Karpas-422 (cell line): ENCODE results near the gene CDH15. TPM values are rescaled to one million over a fixed set of nuclear protein-coding genes. Genes with fewer than 3 reads are reported as not detected.

Source experiments
- DNase-seq: peaks from one replicate; pipeline ENCODE4 v3.0.0-alpha.2; 2015
- H2AFZ ChIP-seq: fragments of 200-600 bp; sonication (generic); 2 replicates; pipeline ENCODE4 v1.6.1; 2014; ENCODE audit warnings: antibody characterized with exemption, low read length, mixed read lengths
- H3K27ac ChIP-seq: fragments of 200-600 bp; sonication (generic); 2 replicates; pipeline ENCODE4 v1.5.1; 2014; ENCODE audit warnings: mild to moderate bottlenecking, low read length, moderate library complexity
- H3K27me3 ChIP-seq: fragments of 200-600 bp; sonication (generic); 2 replicates; pipeline ENCODE4 v1.6.1; 2014; ENCODE audit warnings: low read length, mixed read lengths
- H3K36me3 ChIP-seq: fragments of 200-600 bp; sonication (generic); 2 replicates; pipeline ENCODE4 v1.6.1; 2014; ENCODE audit warnings: low read length, mixed read lengths; ENCODE audit not compliant: insufficient read depth
- H3K4me1 ChIP-seq: fragments of 200-600 bp; sonication (generic); 2 replicates; pipeline ENCODE4 v1.6.1; 2014; ENCODE audit warnings: mild to moderate bottlenecking, low read length, mixed read lengths
- H3K4me2 ChIP-seq: fragments of 200-600 bp; sonication (generic); 2 replicates; pipeline ENCODE4 v1.6.1; 2014; ENCODE audit warnings: low read length, low read depth, mild to moderate bottlenecking; ENCODE audit not compliant: poor library complexity, severe bottlenecking
- H3K4me3 ChIP-seq: fragments of 200-600 bp; sonication (generic); 2 replicates; pipeline ENCODE4 v1.5.1; 2014; ENCODE audit warnings: mild to moderate bottlenecking, antibody characterized with exemption, low read length, mixed read lengths
- H3K79me2 ChIP-seq: fragments of 200-600 bp; sonication (generic); 2 replicates; pipeline ENCODE4 v1.6.1; 2014; ENCODE audit warnings: mild to moderate bottlenecking, low read length, mixed read lengths
- H3K9ac ChIP-seq: fragments of 200-600 bp; sonication (generic); 2 replicates; pipeline ENCODE4 v1.6.0; 2014; ENCODE audit warnings: low read length
- H3K9me2 ChIP-seq: fragments of 200-600 bp; sonication (generic), shearing (Covaris generic); replicated peaks from 2 replicates; pipeline ENCODE4 v1.6.0; 2014; ENCODE audit warnings: mild to moderate bottlenecking, low read length, moderate library complexity; ENCODE audit not compliant: insufficient read depth
- H3K9me3 ChIP-seq: fragments of 300-700, 200-600 bp; sonication (generic); 2 replicates; pipeline ENCODE4 v1.6.1; 2014; ENCODE audit warnings: low read length, mixed read lengths
- H4K20me1 ChIP-seq: fragments of 200-600 bp; sonication (generic); 2 replicates; pipeline ENCODE4 v1.6.1; 2014; ENCODE audit warnings: mild to moderate bottlenecking, antibody characterized with exemption, low read length, low read depth; ENCODE audit not compliant: insufficient read depth
- total RNA-seq: library from RNA; depleted of rRNA; stranded (reverse); fragments of >200 nt; shearing (Covaris generic); gene quantifications from 2 replicates; pipeline ENCODE4 v1.2.3, GENCODE V29; 2014; ENCODE audit warnings: low replicate concordance

CDH15 gene
- total RNA-seq, 1 experiment from 2014 or later, result not detected

- DNase-seq, result no peak
- H3K4me1 ChIP-seq, result no peaks in the 10 kb centered on the region
- H2AFZ ChIP-seq, result no peak overlapping the region
- no peak overlapping the region for H3K27ac ChIP-seq
- no peak overlapping the region for H3K9ac ChIP-seq
- H3K27me3 ChIP-seq, result no peaks in the 10 kb centered on the region
- no peak overlapping the region for H3K4me3 ChIP-seq
- H3K9me3 ChIP-seq, result no peaks in the 10 kb centered on the region
- H3K4me2 ChIP-seq, result no peak overlapping the region
- H3K9me2 ChIP-seq, result no peaks in the 10 kb centered on the region
- H3K36me3 ChIP-seq, result no peaks in the 10 kb centered on the region
- H4K20me1 ChIP-seq, result no peaks in the 10 kb centered on the region
- no peaks in the 10 kb centered on the region for H3K79me2 ChIP-seq
These were observed 24.1 kb downstream of the CDH15 start for GRCh38 chr16:89195521-89196171.

GRCh38 chr16:89197033-89197632 is 25.6 kb downstream of the CDH15 start:
- Histone ChIP-seq H3K27ac (no peak overlapping the region), H3K36me3 (no peaks in the 10 kb centered on the region), H4K20me1 (no peaks in the 10 kb centered on the region), H3K4me1 (no peaks in the 10 kb centered on the region), H3K9me2 (no peaks in the 10 kb centered on the region), H3K27me3 (no peaks in the 10 kb centered on the region), H3K9me3 (no peaks in the 10 kb centered on the region), H3K79me2 (no peaks in the 10 kb centered on the region), H3K4me2 (no peak overlapping the region), H3K9ac (no peak overlapping the region), H3K4me3 (no peak overlapping the region), H2AFZ (no peak overlapping the region)
- DNase-seq, result no peak

- DNase-seq, result no peak
- Histone ChIP-seq H3K4me1 (no peaks in the 10 kb centered on the region), H2AFZ (no peak overlapping the region), H3K9me3 (no peaks in the 10 kb centered on the region), H3K4me3 (no peak overlapping the region), H3K36me3 (no peaks in the 10 kb centered on the region), H3K4me2 (no peak overlapping the region), H3K27ac (no peak overlapping the region), H3K9me2 (no peaks in the 10 kb centered on the region), H3K9ac (no peak overlapping the region), H4K20me1 (no peaks in the 10 kb centered on the region), H3K79me2 (no peaks in the 10 kb centered on the region), H3K27me3 (no peaks in the 10 kb centered on the region)
These were observed 26.3 kb downstream of the CDH15 start for GRCh38 chr16:89197633-89198416.

GRCh38 chr16:89198417-89199240 is 27.1 kb downstream of the CDH15 start:
- Histone ChIP-seq H3K9me2 (no peaks in the 10 kb centered on the region), H3K27ac (no peak overlapping the region), H4K20me1 (no peaks in the 10 kb centered on the region), H3K4me1 (no peaks in the 10 kb centered on the region), H3K4me2 (no peak overlapping the region), H2AFZ (no peak overlapping the region), H3K79me2 (no peaks in the 10 kb centered on the region), H3K36me3 (no peaks in the 10 kb centered on the region), H3K27me3 (no peaks in the 10 kb centered on the region), H3K4me3 (no peak overlapping the region), H3K9ac (no peak overlapping the region), H3K9me3 (no peaks in the 10 kb centered on the region)
- DNase-seq, result peak; percentile 10

GRCh38 chr16:89199241-89200123 is 27.9 kb downstream of the CDH15 start:
- Histone ChIP-seq H3K9me3 (no peaks in the 10 kb centered on the region), H3K79me2 (no peaks in the 10 kb centered on the region), H3K4me3 (no peak overlapping the region), H3K27me3 (no peaks in the 10 kb centered on the region), H3K9me2 (no peaks in the 10 kb centered on the region), H3K36me3 (no peaks in the 10 kb centered on the region), H2AFZ (no peak overlapping the region), H4K20me1 (no peaks in the 10 kb centered on the region), H3K4me1 (no peaks in the 10 kb centered on the region), H3K27ac (no peak overlapping the region), H3K9ac (no peak overlapping the region), H3K4me2 (no peak overlapping the region)
- DNase-seq, result no peak

- no peaks in the 10 kb centered on the region for H3K9me2 ChIP-seq
- H3K79me2 ChIP-seq, result no peaks in the 10 kb centered on the region
- DNase-seq, result no peak
- no peaks in the 10 kb centered on the region for H3K36me3 ChIP-seq
- H4K20me1 ChIP-seq, result no peaks in the 10 kb centered on the region
- no peak within 1 kb of the TSS for H2AFZ ChIP-seq
- H3K4me1 ChIP-seq, result no peaks in the 10 kb centered on the region
- no peak within 1 kb of the TSS for H3K9ac ChIP-seq
- no peak within 1 kb of the TSS for H3K4me3 ChIP-seq
- no peaks in the 10 kb centered on the region for H3K27me3 ChIP-seq
- no peak within 1 kb of the TSS for H3K27ac ChIP-seq
- H3K9me3 ChIP-seq, result no peaks in the 10 kb centered on the region
- H3K4me2 ChIP-seq, result no peak within 1 kb of the TSS
These were observed 28.7 kb downstream of the CDH15 start, which contains the start of gene SLC22A31 for GRCh38 chr16:89200124-89200849. Gene SLC22A31, minus strand, starts transcription at chr16:89200537. Its CDS starts 36 bp downstream, at chr16:89200501.

- no peak overlapping the region for H3K27ac ChIP-seq
- no peaks in the 10 kb centered on the region for H4K20me1 ChIP-seq
- no peaks in the 10 kb centered on the region for H3K9me3 ChIP-seq
- no peak overlapping the region for H3K9ac ChIP-seq
- no peaks in the 10 kb centered on the region for H3K9me2 ChIP-seq
- H2AFZ ChIP-seq, result no peak overlapping the region
- DNase-seq, result no peak
- H3K27me3 ChIP-seq, result no peaks in the 10 kb centered on the region
- no peaks in the 10 kb centered on the region for H3K4me1 ChIP-seq
- H3K4me3 ChIP-seq, result no peak overlapping the region
- no peaks in the 10 kb centered on the region for H3K79me2 ChIP-seq
- H3K36me3 ChIP-seq, result no peaks in the 10 kb centered on the region
- H3K4me2 ChIP-seq, result no peak overlapping the region
These were observed 29.4 kb downstream of the CDH15 start for GRCh38 chr16:89200850-89201411.
